ENCODE measurements around the gene NAGS. TPM values are rescaled to one million over a fixed set of nuclear protein-coding genes. Genes with fewer than 3 reads are reported as not detected.

Gene NAGS
- total and polyA plus RNA-seq, 10 of the 15 experiments (the other 5 are each of a cell fraction or from before 2014, with no cell fraction given), result 0.11 to 1.6 (median 0.64) TPM; not detected in 1

GRCh38 chr17:44012874-44013273 lies 8.5 kb downstream of the NAGS start (continued):
- TF ChIP-seq, protein P1, sequence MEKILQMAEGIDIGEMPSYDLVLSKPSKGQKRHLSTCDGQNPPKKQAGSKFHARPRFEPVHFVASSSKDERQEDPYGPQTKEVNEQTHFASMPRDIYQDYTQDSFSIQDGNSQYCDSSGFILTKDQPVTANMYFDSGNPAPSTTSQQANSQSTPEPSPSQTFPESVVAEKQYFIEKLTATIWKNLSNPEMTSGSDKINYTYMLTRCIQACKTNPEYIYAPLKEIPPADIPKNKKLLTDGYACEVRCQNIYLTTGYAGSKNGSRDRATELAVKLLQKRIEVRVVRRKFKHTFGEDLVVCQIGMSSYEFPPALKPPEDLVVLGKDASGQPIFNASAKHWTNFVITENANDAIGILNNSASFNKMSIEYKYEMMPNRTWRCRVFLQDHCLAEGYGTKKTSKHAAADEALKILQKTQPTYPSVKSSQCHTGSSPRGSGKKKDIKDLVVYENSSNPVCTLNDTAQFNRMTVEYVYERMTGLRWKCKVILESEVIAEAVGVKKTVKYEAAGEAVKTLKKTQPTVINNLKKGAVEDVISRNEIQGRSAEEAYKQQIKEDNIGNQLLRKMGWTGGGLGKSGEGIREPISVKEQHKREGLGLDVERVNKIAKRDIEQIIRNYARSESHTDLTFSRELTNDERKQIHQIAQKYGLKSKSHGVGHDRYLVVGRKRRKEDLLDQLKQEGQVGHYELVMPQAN (conservative IDR thresholded peaks at IDR 0.05), result no peak
- TF ChIP-seq HDGF (IDR thresholded peaks at IDR 0.05) (no peak), SIN3A (IDR thresholded peaks at IDR 0.05; ENCODE audit: low read depth, low read length) (no peak), PML (IDR thresholded peaks at IDR 0.05; ENCODE audit: low read length) (no peak), SUPT20H (IDR thresholded peaks at IDR 0.05; ENCODE audit: borderline replicate concordance, control insufficient read depth, low read depth, low read length) (no peak), MTA3 (IDR thresholded peaks at IDR 0.05; ENCODE audit: borderline replicate concordance, low read length) (no peak), ELK1 (IDR thresholded peaks at IDR 0.05; ENCODE audit: low read depth, low read length) (no peak), HCFC1 (IDR thresholded peaks at IDR 0.05; ENCODE audit: low read length) (no peak), JUNB (IDR thresholded peaks at IDR 0.05) (no peak)
- TF ChIP-seq, protein P2, sequence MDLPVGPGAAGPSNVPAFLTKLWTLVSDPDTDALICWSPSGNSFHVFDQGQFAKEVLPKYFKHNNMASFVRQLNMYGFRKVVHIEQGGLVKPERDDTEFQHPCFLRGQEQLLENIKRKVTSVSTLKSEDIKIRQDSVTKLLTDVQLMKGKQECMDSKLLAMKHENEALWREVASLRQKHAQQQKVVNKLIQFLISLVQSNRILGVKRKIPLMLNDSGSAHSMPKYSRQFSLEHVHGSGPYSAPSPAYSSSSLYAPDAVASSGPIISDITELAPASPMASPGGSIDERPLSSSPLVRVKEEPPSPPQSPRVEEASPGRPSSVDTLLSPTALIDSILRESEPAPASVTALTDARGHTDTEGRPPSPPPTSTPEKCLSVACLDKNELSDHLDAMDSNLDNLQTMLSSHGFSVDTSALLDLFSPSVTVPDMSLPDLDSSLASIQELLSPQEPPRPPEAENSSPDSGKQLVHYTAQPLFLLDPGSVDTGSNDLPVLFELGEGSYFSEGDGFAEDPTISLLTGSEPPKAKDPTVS (IDR thresholded peaks at IDR 0.05; ENCODE audit: low read depth, low read length), result no peak
- TF ChIP-seq, protein P3, sequence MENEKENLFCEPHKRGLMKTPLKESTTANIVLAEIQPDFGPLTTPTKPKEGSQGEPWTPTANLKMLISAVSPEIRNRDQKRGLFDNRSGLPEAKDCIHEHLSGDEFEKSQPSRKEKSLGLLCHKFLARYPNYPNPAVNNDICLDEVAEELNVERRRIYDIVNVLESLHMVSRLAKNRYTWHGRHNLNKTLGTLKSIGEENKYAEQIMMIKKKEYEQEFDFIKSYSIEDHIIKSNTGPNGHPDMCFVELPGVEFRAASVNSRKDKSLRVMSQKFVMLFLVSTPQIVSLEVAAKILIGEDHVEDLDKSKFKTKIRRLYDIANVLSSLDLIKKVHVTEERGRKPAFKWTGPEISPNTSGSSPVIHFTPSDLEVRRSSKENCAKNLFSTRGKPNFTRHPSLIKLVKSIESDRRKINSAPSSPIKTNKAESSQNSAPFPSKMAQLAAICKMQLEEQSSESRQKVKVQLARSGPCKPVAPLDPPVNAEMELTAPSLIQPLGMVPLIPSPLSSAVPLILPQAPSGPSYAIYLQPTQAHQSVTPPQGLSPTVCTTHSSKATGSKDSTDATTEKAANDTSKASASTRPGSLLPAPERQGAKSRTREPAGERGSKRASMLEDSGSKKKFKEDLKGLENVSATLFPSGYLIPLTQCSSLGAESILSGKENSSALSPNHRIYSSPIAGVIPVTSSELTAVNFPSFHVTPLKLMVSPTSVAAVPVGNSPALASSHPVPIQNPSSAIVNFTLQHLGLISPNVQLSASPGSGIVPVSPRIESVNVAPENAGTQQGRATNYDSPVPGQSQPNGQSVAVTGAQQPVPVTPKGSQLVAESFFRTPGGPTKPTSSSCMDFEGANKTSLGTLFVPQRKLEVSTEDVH (IDR thresholded peaks at IDR 0.05; ENCODE audit: low read depth, partially characterized antibody), result no peak

Measured in GM12878 (cell line).